T47D (cell line): Measurements from ENCODE around the gene AP3M1.
A peak's percentile ranks its signal among the peaks of the same experiment; 100 is the strongest.
"Not testable (repeated sequence)": the region's sequence is repeated elsewhere in the genome, so short reads cannot be mapped to it uniquely, and the experiment has no call there.

Source experiments
- DNase-seq, 2 experiments: peaks; one replicate each; pipeline versions ENCODE4 v3.0.0 to v3.0.0-alpha.2; 2011 to 2012; ENCODE audit warnings: low read depth in 1 of 2, low spot score in 1 of 2
- JUND ChIP-seq: IDR thresholded peaks from 2 replicates; pipeline ENCODE4 v1.6.1; 2012; ENCODE audit warnings: low read depth
- in situ Hi-C: cut with HindIII; loops from 2 replicates; pipeline ENCODE4 v1.10.0; 2016; ENCODE audit warnings: low sequenced_read_pairs, low pct_unique_long_range_greater_than_20kb

AP3M1 gene, protein sequence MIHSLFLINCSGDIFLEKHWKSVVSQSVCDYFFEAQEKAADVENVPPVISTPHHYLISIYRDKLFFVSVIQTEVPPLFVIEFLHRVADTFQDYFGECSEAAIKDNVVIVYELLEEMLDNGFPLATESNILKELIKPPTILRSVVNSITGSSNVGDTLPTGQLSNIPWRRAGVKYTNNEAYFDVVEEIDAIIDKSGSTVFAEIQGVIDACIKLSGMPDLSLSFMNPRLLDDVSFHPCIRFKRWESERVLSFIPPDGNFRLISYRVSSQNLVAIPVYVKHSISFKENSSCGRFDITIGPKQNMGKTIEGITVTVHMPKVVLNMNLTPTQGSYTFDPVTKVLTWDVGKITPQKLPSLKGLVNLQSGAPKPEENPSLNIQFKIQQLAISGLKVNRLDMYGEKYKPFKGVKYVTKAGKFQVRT

DNA sequence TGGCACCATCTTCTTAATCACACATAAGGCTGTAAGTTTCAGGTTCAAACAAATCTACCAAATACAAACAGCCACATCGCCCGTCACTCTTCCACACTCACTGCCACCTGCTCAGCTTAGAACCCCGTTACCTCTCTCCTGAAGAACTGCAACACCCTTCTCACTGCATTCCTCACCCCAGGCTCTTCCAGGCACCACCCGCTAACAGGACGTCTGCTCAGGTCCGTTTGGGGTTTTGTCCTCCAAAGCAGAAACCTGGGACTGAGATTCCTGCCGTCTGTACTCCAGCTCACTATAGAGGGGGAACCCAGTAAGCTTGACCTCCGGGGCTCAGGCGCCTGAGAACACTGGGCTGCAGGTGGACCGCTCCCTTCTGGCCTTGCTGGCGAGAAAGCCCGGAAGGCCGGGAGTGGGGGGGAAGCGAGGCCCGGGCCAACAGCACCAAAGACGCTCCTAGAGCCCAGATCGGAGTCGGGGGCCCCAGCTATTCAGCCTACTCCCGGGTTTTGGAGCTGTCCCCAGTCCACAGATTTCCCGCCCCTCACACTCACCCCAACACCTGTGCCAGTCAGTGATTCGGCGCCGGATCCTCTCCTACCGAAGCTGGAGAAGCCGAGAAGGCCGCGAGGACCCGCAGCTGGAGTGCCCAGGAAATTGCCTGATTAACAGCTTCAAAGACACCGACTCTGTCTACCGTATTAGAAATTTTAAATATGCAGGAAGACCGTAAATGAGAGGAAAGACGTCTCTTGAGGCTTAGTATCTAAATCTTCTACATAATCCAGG lies at the start of gene AP3M1:
TSS of gene AP3M1 (minus strand) at position 625 of the 786 bp plus-strand sequence. CDS start 12,449 bp downstream, outside the sequence.
- TF ChIP-seq JUND = no peak
- peak in 1 of 2 experiments; percentile 88 for DNase-seq
- in situ Hi-C loops = no loop called here

DNA sequence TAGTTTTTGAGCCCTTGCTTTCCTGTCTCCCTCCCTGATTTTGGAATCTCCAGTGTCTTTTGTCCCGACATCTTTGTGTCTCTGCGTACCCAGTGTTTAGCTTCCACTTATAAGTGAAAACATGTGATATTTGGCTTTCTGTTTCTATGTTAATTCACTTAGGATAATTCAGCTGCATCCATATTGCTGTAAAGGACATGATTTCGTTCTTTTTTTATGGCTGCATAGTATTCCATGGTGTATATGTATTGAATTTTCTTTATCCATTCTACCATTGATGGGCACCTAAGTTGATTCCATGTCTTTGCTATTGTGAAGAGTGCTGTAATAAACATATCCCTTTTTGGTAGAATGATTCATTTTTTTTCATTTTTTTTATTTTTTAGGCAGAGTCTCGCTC lies 48.7 kb upstream of the AP3M1 start:
- TF ChIP-seq JUND = no peak
- in situ Hi-C loops = no loop called here
- no peak for DNase-seq

DNA sequence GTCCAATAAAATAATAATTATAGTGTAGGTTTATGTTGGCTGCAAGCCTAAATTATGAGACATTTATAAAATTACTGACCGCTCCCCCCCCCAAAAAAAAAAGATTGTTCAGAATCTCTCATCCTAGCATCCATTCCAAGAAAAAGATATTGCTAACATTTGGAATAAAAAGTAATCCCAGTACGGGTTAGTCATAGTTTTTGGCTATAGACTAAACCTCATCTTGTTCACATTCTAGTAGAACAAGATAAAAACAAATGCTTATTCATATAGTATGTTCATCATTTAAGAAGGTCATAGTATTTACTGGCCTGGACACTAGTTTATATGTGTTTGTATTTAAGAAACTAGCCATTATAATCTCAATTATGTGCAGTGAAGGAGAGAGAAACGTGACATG lies 44.4 kb upstream of the AP3M1 start:
- TF ChIP-seq JUND = no peak
- in situ Hi-C loops = no loop called here
- no peak for DNase-seq

DNA sequence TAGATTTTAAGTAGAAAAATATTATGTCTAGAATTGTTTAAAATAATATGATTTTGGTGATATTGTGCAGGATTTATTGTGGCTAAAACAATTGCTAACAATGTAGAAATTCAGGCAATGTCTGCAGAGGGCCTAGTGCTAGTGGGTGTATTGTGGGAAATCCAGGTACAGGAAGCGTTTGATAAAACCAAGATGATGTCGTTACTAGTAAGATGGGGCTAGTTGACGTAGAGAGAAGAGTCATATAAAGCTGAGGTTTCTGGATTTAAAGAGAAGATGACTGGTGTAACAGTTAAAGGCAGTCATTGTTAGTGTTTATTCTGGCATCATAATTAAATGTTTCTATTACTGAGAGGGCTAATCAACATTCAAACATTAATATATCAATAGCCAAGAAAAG lies 43.9 kb upstream of the AP3M1 start:
- in situ Hi-C loops = no loop called here
- no peak for TF ChIP-seq JUND
- no peak for DNase-seq

DNA sequence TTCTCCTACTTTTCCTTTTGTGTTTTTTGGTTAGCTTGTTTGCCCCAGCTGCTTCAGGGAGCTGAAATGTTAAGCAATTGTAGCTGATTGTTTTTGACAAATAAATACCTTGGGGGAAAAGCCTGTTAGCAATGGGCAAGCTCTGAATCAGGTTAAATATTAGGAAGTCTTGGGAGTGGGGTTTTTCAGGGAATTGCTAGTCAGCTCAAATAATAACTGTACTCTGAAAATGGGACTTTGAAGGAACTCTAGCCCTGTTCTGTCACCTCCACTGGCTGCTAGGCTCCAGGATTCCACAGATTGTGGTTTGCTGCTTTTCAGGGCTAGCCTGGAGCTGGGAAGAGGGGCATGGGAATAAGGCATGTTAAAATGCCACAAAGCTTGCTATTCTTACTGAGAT lies 39.9 kb upstream of the AP3M1 start:
- in situ Hi-C loops = no loop called here
- peak in 1 of 2 experiments; percentile 60 for DNase-seq
- no peak for TF ChIP-seq JUND

DNA sequence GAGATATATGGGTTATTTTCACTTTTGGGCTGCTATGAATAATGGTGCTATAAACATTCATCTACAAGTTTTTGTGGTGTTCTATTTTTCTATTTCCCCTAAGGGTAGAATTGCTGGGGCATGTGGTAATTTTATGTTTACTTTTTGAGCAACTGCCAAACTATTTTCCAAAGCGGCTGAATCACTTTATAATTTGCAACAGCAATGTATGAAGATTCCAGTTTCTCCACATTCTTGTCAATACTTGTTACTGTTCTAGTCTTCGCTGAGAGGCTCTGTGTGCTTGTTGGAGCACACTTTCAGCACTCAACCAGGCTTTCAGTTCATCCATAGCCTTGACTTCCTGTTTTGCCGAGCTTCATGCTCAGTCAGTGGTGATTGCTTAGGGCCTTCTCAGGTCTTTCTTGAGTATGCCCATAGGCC lies 39.4 kb upstream of the AP3M1 start:
- DNase-seq = peak; percentile 37 to 98
- peak; percentile 94 for TF ChIP-seq JUND
- in situ Hi-C loops = no loop called here

DNA sequence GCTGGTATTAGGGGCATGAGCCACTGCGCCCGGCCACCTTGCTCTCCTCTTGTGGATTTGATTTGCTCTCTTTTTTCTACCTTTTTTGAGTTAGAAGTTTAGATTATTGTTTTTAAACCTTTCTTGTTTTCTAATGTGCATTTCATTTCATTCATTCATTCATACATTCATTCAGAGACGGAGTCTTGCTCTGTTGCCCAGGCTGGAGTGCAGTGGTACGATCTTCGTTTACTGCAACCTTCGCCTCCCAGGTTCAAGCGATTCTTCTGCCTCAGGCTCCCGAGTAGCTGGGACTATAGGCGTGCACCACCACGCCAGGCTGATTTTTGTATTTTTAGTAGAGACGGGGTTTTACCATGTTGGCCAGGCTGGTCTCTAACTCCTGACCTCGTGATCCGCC lies 38.0 kb upstream of the AP3M1 start:
- DNase-seq, in situ Hi-C loops: not testable (repeated sequence)

DNA sequence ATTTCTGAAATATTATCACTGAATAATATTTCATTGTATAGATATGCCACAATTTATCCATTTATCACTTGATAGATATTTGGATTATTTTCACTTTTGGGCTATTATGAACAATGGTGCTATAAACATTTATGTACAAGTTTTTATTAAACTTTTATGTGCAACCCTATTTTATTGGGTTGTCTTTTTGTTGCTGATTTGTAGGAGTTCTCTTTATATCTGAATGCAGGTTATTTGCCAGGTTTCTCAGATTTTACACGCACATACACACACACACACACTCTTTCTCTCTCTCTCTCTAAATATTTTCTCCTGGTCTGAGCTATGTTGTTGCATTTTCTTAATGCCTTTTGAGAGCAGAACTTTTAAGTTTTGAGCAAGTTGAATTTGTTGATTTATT lies 36.6 kb upstream of the AP3M1 start:
- in situ Hi-C loops = no loop called here

DNA sequence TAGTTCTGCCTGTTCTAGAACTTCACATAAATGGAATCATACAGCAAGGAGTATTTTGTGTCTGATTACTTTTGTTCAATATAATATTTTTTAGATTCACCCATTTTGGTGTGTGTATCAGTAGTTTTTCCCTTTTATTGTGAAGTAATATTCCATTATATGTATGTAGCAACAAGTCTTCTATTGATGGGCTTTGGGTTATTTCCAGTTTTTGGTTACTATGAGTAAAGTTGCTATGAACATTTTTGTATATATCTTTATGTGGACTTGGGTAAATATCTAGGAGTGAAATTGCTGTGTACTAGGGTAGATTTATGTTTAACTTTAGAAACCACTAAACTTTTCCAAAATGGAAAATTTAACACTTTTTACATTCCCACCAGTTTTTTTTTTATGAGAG lies 36.0 kb upstream of the AP3M1 start:
- no peak for TF ChIP-seq JUND
- no peak for DNase-seq
- in situ Hi-C loops = no loop called here

More for the DNA sequence above, 36.6 kb upstream of the AP3M1 start:
- DNase-seq = no peak
- no peak for TF ChIP-seq JUND

DNA sequence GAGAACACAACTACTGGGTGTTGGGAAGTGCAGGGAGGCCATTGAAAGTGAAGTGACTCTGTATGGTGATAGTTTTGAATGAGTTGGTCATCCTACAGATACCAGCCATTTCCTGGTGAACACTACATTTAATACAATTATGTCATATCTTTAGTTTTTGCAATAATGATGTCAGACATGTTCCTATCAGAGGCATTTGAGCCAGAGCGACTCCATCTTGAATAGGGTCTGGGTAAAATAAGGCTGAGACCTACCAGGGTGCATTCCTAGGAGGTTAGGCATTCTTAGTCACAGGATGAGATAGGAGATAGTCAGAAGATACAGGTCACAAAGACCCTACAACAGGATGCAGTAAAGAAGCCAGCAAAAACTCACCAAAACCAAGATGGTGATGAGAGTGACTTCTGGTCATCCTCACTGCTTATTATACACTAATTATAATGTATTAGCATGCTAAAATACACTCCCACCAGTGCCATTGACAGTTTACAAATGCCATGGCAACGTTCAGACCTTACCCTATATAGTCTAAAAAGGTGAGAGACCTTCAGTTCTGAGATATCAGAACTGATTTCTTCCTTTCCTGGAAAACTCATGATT lies 28.6 kb upstream of the AP3M1 start:
- in situ Hi-C loops = no loop called here
- no peak for DNase-seq
- TF ChIP-seq JUND = no peak

DNA sequence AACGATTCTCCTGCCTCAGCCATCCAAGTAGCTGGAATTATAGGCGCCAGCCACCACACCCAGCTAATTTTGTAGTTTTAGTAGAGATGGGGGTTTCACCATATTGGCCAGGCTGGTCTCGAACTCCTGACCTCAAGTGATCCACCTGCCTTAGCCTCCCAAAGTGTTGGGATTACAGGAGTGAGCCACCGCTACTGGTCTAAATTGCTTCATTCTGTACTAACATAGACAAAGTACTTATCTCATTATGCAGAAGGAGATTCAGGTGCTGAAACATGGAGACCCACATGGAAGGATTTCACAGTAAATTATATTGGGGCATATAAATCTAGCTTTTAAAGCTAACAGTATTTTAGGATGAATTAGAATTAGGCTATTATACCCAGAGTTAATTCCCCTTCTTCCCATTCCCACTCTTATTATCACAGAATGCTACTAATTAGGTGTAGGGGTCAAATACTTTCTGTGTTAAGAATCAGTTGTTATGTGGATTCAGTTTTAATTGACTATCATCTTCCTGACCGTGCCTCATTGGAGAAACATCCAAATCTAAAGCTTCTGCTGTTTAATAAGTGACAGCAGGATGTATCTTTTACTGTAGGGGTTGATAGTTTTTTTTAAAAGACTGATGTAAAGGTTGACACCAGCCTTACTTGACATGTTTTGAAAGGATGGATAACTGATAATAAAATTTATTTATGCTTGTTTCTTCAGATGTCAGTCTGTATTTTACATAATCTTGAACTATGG lies 27.6 kb upstream of the AP3M1 start:
- in situ Hi-C loops = no loop called here
- TF ChIP-seq JUND = no peak

DNA sequence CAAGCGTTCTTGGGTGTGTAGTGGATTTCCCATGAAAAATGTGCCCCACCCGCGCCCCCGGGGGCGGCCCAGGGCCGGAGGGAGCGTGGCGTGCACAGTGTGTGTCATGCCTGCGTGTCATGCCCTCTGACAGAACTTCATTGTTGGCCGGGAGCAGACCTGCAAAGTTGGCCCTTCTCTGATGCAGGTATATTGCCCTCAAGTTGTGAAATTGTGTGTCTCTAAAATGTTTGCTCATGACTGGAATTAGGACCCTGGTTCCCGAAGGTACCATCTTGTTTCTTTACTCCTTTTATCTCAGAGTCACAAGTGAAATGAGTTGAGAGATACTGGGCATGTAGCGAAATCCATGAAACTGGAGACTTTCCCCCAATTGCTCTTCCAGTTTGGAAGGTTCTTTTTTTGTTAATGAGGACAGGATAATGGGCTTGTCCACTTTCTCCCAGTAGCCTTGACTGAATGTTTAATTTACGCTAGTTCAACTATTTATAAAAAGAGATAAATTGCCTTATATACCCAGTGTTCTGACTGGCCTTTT lies 26.6 kb upstream of the AP3M1 start:
- no peak for TF ChIP-seq JUND
- in situ Hi-C loops = no loop called here
- DNase-seq = peak in 1 of 2 experiments; percentile 53

More for the DNA sequence above, 27.6 kb upstream of the AP3M1 start:
- DNase-seq = no peak
